HCT116 (cell line): ENCODE results near the gene HOXC13. TPM values are rescaled to one million over a fixed set of nuclear protein-coding genes. Genes with fewer than 3 reads are reported as not detected.

ENCODE experiments used
- ATAC-seq: fragments of 200-7000 bp; cut with Tn5 transposase; 2 replicates; pipeline ENCODE4 v1.9.1; 2020; ENCODE audit warnings: mild to moderate bottlenecking, moderate library complexity
- BruUV-seq: library from RNA; stranded (reverse); fragments of 400-500 nt; replicated peaks from 2 replicates; lab custom pipeline; 2021; lab: Mats Ljungman, UMichigan
- CTCF ChIA-PET: fragments of 300-600 bp; sonication (Branson Sonifier 250); formaldehyde crosslinking; loops from one replicate; lab custom pipeline; 2021; ENCODE audit warnings: antibody characterized with exemption; lab: Charles Lee
- POLR2A ChIA-PET: fragments of 300-600, 350-600 bp; sonication (Branson Sonifier 250); formaldehyde crosslinking; loops from one replicate; lab custom pipeline; 2021; ENCODE audit warnings: antibody characterized with exemption; lab: Charles Lee
- RAD21 ChIA-PET, 2 experiments: fragments of 300-600 bp; sonication (Branson Sonifier 250); formaldehyde crosslinking; loops; one replicate each; lab custom pipeline; 2023; ENCODE audit warnings: low total read pairs in 2 of 2; ENCODE audit not compliant: uncharacterized antibody in 2 of 2, unreplicated experiment in 2 of 2, low non-redundant PET in 1 of 2; lab: Charles Lee
- DNase-seq: peaks from one replicate; pipeline ENCODE4 v3.0.0-alpha.2; 2010; ENCODE audit warnings: low read depth, low spot score
- H2AFZ ChIP-seq: fragments of 200-600 bp; shearing (Covaris generic), sonication (generic); 2 replicates; pipeline ENCODE4 v1.6.1; 2017; ENCODE audit warnings: low read depth, mixed run types, mixed read lengths, antibody characterized with exemption, low read length; ENCODE audit not compliant: poor library complexity, severe bottlenecking
- H3K27ac ChIP-seq: 2 replicates; pipeline ENCODE4 v1.5.1; 2012; ENCODE audit warnings: low read depth, low read length
- H3K27me3 ChIP-seq: fragments of 200-600 bp; sonication (generic); 2 replicates; pipeline ENCODE4 v1.6.1; 2016; ENCODE audit warnings: mixed run types, low read length, mixed read lengths; ENCODE audit not compliant: insufficient read depth
- H3K36me3 ChIP-seq, 2 experiments: fragments of 200-500 bp in 1 of 2; fragments of 200-600 bp in 1 of 2; sonication (Bioruptor generic) in 1 of 2; sonication (generic) in 1 of 2; 2 replicates each; pipeline versions ENCODE4 v1.5.1 to v1.6.1; 2014 to 2016; ENCODE audit warnings: low read length in 2 of 2, inconsistent platforms in 1 of 2, mixed read lengths in 1 of 2, mixed run types in 1 of 2; ENCODE audit not compliant: insufficient read depth in 2 of 2, control insufficient read depth in 1 of 2
- H3K4me1 ChIP-seq, 2 experiments: fragments of 200-600 bp in 1 of 2; sonication (generic) in 1 of 2; 2 replicates each; pipeline versions ENCODE4 v1.5.1 to v1.6.1; 2012 to 2017; ENCODE audit warnings: low read length in 2 of 2, inconsistent platforms in 1 of 2, mild to moderate bottlenecking in 1 of 2, mixed read lengths in 1 of 2, mixed run types in 1 of 2, moderate library complexity in 1 of 2; ENCODE audit not compliant: insufficient read depth in 2 of 2, control insufficient read depth in 1 of 2
- H3K4me2 ChIP-seq: fragments of 200-600 bp; sonication (generic); 2 replicates; pipeline ENCODE4 v1.6.1; 2017; ENCODE audit warnings: mixed run types, low read length, mixed read lengths
- H3K4me3 ChIP-seq, 2 experiments: fragments of 200-600 bp in 1 of 2; sonication (generic) in 1 of 2; replicated peaks in 1 of 2; 2 replicates each; pipeline ENCODE4 v1.5.1; 2011 to 2016; ENCODE audit warnings: low read length in 2 of 2, control low read depth in 1 of 2, low read depth in 1 of 2, mild to moderate bottlenecking in 1 of 2, mixed read lengths in 1 of 2, mixed run types in 1 of 2
- H3K79me2 ChIP-seq: fragments of 200-600 bp; sonication (generic); 2 replicates; pipeline ENCODE4 v1.6.1; 2017; ENCODE audit warnings: mild to moderate bottlenecking, mixed run types, low read length, moderate library complexity, mixed read lengths; ENCODE audit not compliant: insufficient read depth
- H3K9ac ChIP-seq: fragments of 200-600 bp; sonication (generic); 2 replicates; pipeline ENCODE4 v1.6.1; 2016; ENCODE audit warnings: low read length, mixed read lengths
- H3K9me2 ChIP-seq: fragments of 200-600 bp; sonication (generic), shearing (Covaris generic); 2 replicates; pipeline ENCODE4 v1.6.1; 2017; ENCODE audit warnings: mixed run types, mild to moderate bottlenecking, moderate library complexity; ENCODE audit not compliant: insufficient read depth
- H3K9me3 ChIP-seq, 2 experiments: fragments of 200-500 bp in 1 of 2; fragments of 200-600 bp in 1 of 2; sonication (Bioruptor generic) in 1 of 2; sonication (generic) in 1 of 2; 2 replicates each; pipeline ENCODE4 v1.6.1; 2014 to 2017; ENCODE audit warnings: low read length in 2 of 2, mixed read lengths in 2 of 2, inconsistent platforms in 1 of 2, low read depth in 1 of 2, mild to moderate bottlenecking in 1 of 2, mixed run types in 1 of 2, moderate library complexity in 1 of 2; ENCODE audit not compliant: control insufficient read depth in 1 of 2, insufficient read depth in 1 of 2
- H4K20me1 ChIP-seq: fragments of 200-600 bp; sonication (generic), shearing (Covaris generic); 2 replicates; pipeline ENCODE4 v1.6.1; 2017; ENCODE audit warnings: mixed run types, mild to moderate bottlenecking, moderate library complexity; ENCODE audit not compliant: insufficient read depth
- CBX3 ChIP-seq: IDR thresholded peaks from 2 replicates; pipeline ENCODE4 v1.6.1; 2012; ENCODE audit warnings: low read depth
- CEBPB ChIP-seq: IDR thresholded peaks from 2 replicates; pipeline ENCODE4 v1.6.1; 2012; ENCODE audit warnings: low read depth
- ELF1 ChIP-seq: IDR thresholded peaks from 2 replicates; pipeline ENCODE4 v1.6.1; 2012; ENCODE audit warnings: low read depth, borderline replicate concordance
- EZH2 ChIP-seq: fragments of 200-600 bp; sonication (generic); IDR thresholded peaks from 2 replicates; pipeline ENCODE4 v1.6.1; 2017; ENCODE audit warnings: antibody characterized with exemption, mixed run types
- JUND ChIP-seq: IDR thresholded peaks from 2 replicates; pipeline ENCODE4 v1.6.1; 2012
- RAD21 ChIP-seq: IDR thresholded peaks from 2 replicates; pipeline ENCODE4 v1.6.1; 2012; ENCODE audit warnings: low read depth, mild to moderate bottlenecking
- REST ChIP-seq: IDR thresholded peaks from 2 replicates; pipeline ENCODE4 v1.6.1; 2012; ENCODE audit warnings: low read depth
- SIN3A ChIP-seq: IDR thresholded peaks from 2 replicates; pipeline ENCODE4 v1.6.1; 2012; ENCODE audit warnings: low read depth
- SP1 ChIP-seq: IDR thresholded peaks from 2 replicates; pipeline ENCODE4 v1.6.1; 2012; ENCODE audit warnings: low read depth
- SRF ChIP-seq: IDR thresholded peaks from 2 replicates; pipeline ENCODE4 v1.6.1; 2012; ENCODE audit warnings: low read depth
- TCF7L2 ChIP-seq: IDR thresholded peaks from 2 replicates; pipeline ENCODE4 v1.7.0; 2011; ENCODE audit warnings: borderline replicate concordance, inconsistent platforms; ENCODE audit not compliant: insufficient read depth, insufficient read length; ENCODE audit errors: extremely low read depth
- ZFX ChIP-seq: fragments of 450-650 bp; IDR thresholded peaks from 2 replicates; pipeline ENCODE4 v1.6.1; 2017
- intact Hi-C: fragments of 100-400 bp; cut with micrococcal nuclease; formaldehyde crosslinking; loops from 2 replicates; pipeline ENCODE4 v1.10.0; 2022
- total RNA-seq: library from RNA; stranded (reverse); gene quantifications from one replicate; pipeline ENCODE4 v1.2.1, GENCODE V29; 2021; ENCODE audit not compliant: unreplicated experiment
- TF ChIP-seq, protein P1 (sequence below): IDR thresholded peaks from 2 replicates; pipeline ENCODE4 v1.6.1; 2012

The HOXC13 gene
- total RNA-seq, 1 experiment from 2014 or later = 3.8 TPM

DNA sequence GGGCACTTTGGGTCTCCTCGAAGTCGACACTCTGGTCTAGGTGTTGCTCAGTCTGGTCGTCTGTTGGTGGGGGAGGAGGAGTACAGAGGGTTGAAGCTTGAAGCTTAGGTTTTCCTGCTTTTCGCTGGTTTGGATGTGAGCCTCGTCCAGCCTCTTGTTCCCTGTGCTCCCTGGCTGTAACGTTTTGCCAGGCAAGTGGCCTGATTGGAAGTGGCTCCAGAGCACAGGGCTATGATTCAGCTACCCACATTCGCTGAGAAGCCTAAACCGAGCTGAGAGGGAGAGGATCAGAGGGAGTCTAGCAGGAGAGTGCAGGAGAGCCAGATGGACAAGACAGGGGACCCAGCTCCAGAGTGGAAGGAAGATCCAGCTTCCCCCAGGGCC, 52.4 kb downstream of the HOXC13 start:
- Histone ChIP-seq H3K4me1 (peaks cover 9 to 21% of the 10 kb centered on the region in 2 experiments), H3K36me3 (no peaks in the 10 kb centered on the region), H3K4me2 (no peak overlapping the region), H3K27ac (no peak overlapping the region), H3K79me2 (peaks cover 8% of the 10 kb centered on the region), H2AFZ (no peak overlapping the region), H3K4me3 (no peak overlapping the region), H4K20me1 (no peaks in the 10 kb centered on the region), H3K9me3 (no peaks in the 10 kb centered on the region)
- CTCF ChIA-PET = interaction anchor here (1.2 to 2.0 kb wide), 4 partner anchors 41 to 225 kb away, joined by 3 to 8 read pairs (median 4); partner anchors contain the start of gene HOXC5
- BruUV-seq = no TSS peak
- TF ChIP-seq ZFX (no peak), CEBPB (no peak), SIN3A (no peak), JUND (no peak), RAD21 (no peak), EZH2 (no peak), SP1 (no peak), TCF7L2 (no peak), SRF (no peak), ELF1 (no peak), CBX3 (no peak), REST (no peak)
- TF ChIP-seq, protein P1, sequence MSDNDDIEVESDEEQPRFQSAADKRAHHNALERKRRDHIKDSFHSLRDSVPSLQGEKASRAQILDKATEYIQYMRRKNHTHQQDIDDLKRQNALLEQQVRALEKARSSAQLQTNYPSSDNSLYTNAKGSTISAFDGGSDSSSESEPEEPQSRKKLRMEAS = no peak
- TF ChIP-seq, all 23 proteins: peak for 0
- ChIA-PET POLR2A (interaction anchor here (2.2 kb wide), 1 partner anchor 26 kb away, joined by 6 read pairs; no protein-coding TSS in a partner anchor), RAD21 (no interaction called here)
- ATAC-seq (no peak), DNase-seq (no peak)
- H3K9ac ChIP-seq = no peak overlapping the region
- intact Hi-C loops = no loop called here
- no peaks in the 10 kb centered on the region for H3K9me2 ChIP-seq
- no peaks in the 10 kb centered on the region for H3K27me3 ChIP-seq
